GM23248 (cell line): ENCODE data around the gene TMEM174.

ENCODE experiments used
- EZH2 ChIP-seq: fragments of 200-600 bp; sonication (generic); IDR thresholded peaks from 2 replicates; pipeline ENCODE4 v1.6.1; 2018; ENCODE audit warnings: antibody characterized with exemption, mild to moderate bottlenecking; ENCODE audit not compliant: insufficient read depth, poor library complexity, severe bottlenecking
- EZH2phosphoT487 ChIP-seq: fragments of 200-600 bp; sonication (generic); IDR thresholded peaks from 2 replicates; pipeline ENCODE4 v1.6.1; 2018; ENCODE audit warnings: antibody characterized with exemption, moderate library complexity, mild to moderate bottlenecking, low read depth; ENCODE audit not compliant: insufficient read depth

DNA sequence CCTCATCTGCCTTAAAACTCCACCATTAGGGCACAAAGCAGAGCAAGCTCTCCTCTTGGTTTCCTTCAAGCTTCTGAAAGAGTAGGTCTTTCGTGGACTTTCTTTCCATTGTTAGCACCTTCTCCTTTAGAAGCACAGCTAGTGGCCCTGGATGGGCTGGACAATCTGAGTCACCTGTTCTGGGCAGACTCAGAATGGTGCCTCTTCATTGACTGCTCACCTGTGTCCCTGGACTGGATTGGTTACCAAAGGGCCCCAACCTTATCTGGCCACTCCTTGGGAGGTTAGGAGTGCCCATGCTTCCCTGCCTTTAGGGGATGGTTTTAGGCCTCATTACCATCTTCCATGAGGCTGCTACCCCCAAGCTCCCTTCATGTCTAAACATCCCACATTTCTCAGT, 23.2 kb downstream of the TMEM174 start:
- no peak for TF ChIP-seq EZH2
- no peak for TF ChIP-seq EZH2phosphoT487
